ENCODE results near the gene FAM114A2.

DNA sequence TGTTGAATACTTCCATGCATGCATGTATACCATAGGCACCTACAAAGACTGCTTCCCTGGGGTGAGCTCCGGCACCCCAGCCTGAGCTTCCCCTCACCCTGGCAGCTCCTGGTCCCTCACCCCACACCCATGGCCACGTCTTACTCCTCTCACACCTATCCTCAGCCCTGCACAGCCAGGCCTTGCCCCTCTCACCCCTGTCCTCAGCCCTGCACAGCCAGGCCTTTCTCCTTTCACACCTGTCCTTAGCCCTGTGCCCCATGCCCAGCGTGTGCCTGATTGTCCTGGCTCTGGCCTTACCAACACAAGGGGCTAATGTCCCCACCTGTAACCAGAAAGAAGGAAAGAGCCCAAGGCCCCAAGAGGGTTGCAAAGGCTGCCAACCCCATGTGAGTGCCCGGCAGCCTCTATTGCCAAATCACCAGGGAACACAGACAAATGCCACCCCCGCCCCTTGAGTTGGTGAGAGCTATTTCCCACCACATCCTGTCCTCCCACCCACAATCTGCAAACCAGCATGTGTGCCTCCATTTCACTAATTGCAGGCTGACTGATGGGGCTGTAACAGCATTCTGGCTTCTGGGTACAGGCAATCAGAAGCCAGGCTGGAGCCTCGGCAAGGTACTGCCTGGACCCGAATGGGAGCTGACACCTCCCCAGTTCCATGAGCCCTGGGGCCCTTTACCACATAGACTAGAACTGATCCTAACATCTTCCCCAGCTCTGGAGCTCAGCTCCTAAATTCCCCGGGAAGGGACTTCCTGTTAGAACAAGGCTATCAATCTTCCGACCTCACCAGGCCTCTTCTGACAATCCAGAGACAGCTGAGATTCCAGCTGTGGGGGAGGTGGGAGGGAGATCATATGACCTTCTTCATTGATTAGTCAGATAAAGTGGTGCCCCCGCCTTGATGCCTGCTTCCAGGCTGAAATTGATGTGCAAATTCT is 78.2 kb downstream of the FAM114A2 start:
- TF ChIP-seq, protein P1, sequence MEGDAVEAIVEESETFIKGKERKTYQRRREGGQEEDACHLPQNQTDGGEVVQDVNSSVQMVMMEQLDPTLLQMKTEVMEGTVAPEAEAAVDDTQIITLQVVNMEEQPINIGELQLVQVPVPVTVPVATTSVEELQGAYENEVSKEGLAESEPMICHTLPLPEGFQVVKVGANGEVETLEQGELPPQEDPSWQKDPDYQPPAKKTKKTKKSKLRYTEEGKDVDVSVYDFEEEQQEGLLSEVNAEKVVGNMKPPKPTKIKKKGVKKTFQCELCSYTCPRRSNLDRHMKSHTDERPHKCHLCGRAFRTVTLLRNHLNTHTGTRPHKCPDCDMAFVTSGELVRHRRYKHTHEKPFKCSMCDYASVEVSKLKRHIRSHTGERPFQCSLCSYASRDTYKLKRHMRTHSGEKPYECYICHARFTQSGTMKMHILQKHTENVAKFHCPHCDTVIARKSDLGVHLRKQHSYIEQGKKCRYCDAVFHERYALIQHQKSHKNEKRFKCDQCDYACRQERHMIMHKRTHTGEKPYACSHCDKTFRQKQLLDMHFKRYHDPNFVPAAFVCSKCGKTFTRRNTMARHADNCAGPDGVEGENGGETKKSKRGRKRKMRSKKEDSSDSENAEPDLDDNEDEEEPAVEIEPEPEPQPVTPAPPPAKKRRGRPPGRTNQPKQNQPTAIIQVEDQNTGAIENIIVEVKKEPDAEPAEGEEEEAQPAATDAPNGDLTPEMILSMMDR (conservative IDR thresholded peaks at IDR 0.05; ENCODE audit: low read depth, low read length): no peak
- no peak for TF ChIP-seq EZH2 (IDR thresholded peaks at IDR 0.05; ENCODE audit: low read length, unreplicated experiment)
- no peak for TF ChIP-seq EZH2phosphoT487 (IDR thresholded peaks at IDR 0.05; ENCODE audit: borderline replicate concordance, low read length)

Data from PC-3 (cell line).